GM18499 (cell line): ENCODE results near the gene CTCF.

ENCODE experiments used
- ATAC-seq: cut with Tn5 transposase; IDR thresholded peaks from one replicate; pipeline ENCODE4 v1.9.1; 2021; ENCODE audit warnings: moderate number of reproducible peaks; ENCODE audit not compliant: insufficient read depth, unreplicated experiment

CTCF gene

GRCh38 chr16:67648088-67648763 is 85.9 kb downstream of the CTCF start:
- ATAC-seq = no peak

GRCh38 chr16:67648764-67649407 is 86.6 kb downstream of the CTCF start:
- no peak for ATAC-seq

DNA sequence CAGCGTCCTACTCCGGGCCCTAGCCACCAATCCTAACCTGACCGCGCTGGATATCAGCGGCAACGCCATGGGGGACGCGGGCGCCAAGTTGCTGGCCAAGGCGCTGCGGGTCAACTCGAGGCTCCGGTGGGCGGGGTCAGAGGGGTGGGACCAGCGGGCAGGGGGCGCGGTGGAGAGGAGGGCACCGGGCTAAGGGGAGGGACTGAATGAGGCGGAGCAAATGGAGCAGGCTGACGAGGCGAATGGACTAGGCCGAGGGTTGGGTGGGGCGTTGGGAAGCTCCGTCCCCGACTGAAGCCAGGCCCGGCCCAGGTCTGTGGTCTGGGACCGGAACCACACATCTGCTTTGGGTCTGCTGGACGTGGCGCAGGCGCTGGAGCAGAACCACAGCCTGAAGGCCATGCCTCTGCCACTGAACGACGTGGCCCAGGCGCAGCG is 87.2 kb downstream of the CTCF start:
- no peak for ATAC-seq

DNA sequence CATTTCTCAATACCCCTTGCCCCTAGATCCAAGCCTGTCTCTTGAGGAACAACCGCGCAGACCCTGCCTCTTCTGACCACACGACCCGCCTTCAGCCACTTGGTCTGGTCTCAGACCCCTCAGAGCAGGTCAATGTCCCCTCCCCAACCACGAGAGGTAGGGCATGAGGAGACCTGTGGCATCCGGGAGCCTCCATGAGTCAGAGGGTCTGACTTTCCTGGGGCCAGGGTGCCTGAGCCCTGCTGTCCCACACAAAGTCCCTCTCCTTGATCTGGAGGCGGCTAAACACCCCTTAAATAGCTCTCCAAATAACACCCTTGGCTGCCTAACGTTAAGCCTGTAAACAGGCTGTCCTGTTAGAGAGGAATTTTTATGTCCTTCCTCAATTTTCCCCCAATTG is 87.7 kb downstream of the CTCF start:
- ATAC-seq = no peak

DNA sequence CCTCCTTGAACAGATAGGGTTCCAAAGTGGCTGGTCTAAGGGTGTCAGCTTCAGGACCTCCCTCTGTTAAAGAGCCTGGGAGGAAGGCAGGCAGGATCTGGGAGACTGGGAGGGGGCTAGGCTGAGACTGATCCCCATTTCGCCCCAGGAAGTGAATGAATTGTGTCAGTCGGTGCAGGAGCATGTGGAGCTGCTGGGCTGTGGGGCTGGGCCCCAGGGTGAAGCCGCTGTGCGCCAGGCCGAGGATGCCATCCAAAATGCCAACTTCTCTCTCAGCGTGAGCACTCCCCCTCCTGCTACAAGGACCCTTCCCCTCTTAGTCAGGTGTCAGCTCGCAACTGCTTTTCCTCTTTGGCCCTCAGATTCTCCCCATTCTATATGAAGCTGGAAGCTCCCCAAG is 88.7 kb downstream of the CTCF start:
- no peak for ATAC-seq

DNA sequence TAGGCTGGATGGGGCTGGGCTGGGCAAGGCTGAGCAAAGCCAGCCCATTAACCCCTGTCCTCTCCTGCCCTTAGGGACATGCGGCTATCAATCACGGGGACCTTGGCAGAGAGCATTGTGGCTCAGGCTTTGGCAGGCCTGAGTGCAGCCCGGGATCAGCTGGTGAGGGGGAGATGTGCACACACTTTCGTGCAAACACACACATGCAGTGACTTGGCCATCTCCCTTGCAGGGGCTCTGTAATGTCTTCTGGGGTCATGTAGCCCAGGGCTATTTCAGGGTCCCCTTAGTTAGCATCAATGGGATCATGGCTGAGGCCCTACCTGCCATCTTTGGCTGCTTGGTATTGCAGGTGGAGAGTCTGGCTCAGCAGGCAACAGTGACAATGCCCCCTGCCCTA is 89.5 kb downstream of the CTCF start:
- no peak for ATAC-seq

DNA sequence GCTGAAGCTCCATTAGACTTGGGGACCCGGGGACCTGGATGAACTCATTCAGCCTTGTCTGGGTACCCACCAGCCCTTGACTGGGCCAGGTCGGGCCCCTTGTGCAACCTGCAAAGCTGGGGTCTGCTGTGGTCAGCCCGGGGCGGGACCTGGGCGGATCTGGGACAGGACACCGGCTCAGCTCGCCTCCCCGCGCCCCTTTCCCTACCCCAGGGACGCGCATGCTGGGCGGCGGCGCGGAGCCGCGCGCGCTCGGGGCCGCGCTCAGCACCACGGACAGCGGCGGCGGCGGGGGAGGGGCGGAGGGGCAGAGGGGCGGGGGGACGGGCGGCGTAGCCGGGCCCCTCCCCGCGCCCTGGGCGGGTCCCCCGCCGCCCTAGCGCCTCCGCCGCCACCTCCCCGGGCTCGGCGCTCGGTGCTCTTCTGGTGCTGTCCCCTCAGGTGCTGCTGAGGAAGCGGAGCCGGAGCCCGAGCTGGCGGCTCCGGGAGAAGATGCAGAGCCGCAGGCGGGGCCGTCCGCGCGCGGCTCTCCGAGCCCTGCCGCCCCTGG is 90.3 kb downstream of the CTCF start:
- no peak for ATAC-seq

DNA sequence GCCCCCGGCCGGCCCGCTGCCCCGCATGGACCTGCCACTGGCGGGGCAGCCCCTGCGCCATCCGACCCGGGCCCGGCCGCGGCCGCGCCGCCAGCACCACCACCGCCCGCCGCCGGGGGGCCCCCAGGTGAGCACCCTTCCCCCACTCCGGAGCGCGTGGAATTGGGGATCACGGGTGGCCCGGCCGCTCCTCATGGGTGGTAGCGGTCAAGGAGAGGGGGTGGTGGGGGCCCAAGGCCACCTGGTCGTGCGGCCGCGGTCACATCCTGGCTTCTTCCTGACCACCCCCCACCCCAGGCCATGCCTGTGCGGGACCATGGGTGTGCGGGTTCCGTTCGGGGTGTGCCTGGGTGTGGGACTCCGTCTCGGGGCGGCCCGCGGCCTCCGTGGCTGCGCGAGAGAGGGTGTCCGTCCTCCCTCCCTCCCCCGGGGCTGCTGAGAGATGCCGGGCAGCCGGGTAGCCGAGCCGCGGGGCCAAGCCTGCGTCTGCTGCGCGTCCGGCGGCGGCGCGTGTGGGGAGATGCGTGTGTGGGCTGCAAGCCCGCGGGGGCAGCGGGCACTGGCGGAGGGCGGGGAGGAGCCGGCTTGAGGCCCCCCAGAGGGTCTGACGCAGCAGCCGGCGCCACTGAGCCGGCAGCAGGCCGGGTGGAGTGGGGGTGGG is 90.9 kb downstream of the CTCF start:
- no peak for ATAC-seq

GRCh38 chr16:67653789-67654402 is 91.6 kb downstream of the CTCF start:
- no peak for ATAC-seq

GRCh38 chr16:67654403-67654911 is 92.1 kb downstream of the CTCF start:
- ATAC-seq = no peak

GRCh38 chr16:67655363-67655762 is 93.0 kb downstream of the CTCF start:
- ATAC-seq = no peak

GRCh38 chr16:67656344-67657016 is 94.2 kb downstream of the CTCF start:
- no peak for ATAC-seq

DNA sequence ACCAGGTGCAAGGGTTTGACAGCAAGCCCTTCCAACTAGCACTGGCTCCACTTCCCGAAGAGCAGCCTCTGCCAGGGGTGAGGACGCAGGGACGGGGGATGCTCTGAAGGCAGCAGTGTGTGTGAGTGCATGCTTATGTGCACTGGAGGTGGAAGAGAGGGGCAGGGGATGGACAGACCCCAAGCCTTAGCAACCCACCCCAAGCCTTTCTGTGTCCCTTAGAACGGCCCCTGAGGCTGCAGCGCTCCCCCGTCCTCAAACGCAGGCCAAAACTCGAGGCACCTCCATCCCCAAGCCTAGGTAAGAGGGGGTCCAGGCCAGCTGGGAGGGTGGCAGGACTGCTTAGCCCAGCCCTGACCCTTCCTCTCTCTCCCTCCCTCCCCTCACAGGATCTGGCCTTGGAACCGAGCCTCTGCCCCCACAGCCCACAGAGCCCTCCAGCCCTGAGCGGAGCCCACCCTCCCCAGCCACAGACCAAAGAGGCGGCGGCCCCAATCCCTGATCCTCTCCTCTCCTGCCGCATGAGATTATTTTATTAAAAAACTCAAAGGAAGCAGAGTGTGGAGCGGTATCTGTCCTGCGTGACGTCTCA is 94.8 kb downstream of the CTCF start:
- no peak for ATAC-seq

GRCh38 chr16:67657751-67658518 is 95.6 kb downstream of the CTCF start:
- no peak for ATAC-seq

- ATAC-seq = no peak
Observed at GRCh38 chr16:67658849-67659674, 96.7 kb downstream of the CTCF start.

DNA sequence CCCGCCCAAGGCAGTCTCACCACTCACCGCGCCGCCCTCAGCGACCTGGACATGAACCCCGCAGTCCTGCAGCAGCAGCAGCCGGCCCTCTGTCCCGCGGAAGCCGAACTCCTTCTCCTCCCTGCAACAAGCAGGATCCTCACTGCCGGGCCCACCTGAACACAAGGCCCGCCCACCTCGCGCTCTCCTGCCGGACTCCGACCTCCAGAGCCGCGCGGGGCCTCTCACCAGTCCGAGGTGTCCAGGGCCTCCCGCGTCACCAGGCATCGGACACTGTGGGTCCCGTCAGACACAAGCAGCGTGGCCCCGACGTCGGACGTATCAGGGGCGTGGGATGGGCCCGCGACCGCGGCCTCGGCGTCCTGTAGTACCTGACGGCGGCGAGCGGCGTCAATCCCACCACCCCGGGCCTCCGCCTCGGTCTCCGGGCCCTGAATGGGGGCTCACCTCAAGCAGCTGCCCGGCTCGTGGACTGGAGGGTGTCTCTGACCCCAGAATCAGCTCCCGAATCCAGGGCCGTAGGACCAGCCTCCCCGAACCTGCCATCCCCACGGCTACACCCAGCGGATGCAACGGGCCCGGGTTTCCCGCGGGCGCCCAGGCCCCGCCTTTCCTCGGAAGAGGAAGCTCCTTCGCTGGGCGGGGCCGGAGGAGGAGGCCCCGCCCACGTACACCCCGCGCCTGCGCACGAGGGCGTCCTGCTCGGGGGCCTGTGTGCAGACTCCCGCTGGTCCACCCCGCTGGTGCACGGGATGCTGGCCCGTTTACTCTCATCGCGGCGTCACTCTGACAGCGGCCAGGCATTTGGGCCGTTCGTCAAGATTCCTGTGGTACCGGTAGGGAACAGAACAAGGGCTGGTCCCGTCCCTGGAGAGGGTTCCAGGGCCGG is 97.6 kb downstream of the CTCF start, which contains the start of gene ACD:
Gene ACD, minus strand, starts transcription at position 586 of the 889 bp plus-strand sequence. Its CDS starts 40 bp downstream, at position 546.
- peak; percentile 32 for ATAC-seq

GRCh38 chr16:67660564-67661028 is 98.3 kb downstream of the CTCF start, which contains the start of gene PARD6A:
PARD6A (plus strand) TSS chr16:67660960; CDS start chr16:67661039, 79 bp downstream.
- peak; percentile 42 for ATAC-seq
